GDM1 (cell line): Measurements from ENCODE around the gene MYZAP.

ENCODE experiments used
- DNase-seq: peaks from one replicate; lab custom pipeline; 2025; lab: John Stamatoyannopoulos, UW

The MYZAP gene

DNA sequence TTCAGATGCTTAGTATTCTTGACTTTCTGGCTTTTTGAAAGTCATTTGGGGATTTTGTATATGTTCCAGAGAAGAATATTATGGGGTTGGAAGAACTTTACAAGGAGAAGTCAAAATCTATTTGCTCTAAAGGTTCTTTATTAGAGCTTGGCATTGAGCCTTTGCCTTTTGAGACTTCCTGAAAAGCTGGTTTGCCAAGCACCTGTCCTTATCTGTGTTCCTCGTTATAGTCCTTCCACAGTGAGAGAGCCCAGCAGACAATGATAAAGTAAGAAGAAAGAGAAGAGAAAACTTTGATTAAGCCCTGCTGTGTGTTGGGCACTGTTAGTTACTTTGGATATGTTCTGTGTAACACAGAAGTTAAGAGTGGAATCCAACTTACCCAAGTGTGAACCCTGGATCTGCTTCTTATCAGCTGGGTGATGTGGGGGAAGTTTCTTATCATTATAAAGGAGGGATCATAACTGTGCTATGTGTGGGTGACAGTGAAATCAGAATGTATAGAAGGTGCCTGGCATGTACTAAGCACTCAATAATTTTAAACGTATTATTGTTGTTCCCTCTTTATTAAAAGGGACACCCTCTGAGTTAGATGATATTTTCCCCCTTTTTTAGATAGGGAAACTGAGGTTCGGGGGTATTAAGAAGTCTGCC is 70.5 kb downstream of the MYZAP start:
- no peak for DNase-seq

DNA sequence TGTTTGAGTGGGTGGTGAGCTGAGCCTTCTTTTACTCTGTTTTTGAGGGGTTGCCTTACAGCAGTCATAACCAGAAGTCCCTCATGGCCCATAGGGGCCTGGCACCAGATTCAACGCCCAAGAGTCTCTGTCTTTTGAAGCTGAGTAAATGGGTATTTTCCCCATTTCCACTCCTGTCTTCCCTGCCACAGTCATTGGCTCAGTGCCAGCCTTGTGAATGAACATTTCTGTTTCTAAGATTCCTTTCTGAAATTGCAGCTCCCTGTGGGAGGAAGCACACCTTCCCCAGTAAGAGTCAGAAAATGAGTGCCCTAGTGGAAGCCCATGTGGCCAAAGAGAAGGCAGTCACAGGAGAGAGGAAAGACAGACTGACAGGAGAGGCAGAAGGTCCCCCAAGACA is 71.1 kb downstream of the MYZAP start:
- DNase-seq: no peak

DNA sequence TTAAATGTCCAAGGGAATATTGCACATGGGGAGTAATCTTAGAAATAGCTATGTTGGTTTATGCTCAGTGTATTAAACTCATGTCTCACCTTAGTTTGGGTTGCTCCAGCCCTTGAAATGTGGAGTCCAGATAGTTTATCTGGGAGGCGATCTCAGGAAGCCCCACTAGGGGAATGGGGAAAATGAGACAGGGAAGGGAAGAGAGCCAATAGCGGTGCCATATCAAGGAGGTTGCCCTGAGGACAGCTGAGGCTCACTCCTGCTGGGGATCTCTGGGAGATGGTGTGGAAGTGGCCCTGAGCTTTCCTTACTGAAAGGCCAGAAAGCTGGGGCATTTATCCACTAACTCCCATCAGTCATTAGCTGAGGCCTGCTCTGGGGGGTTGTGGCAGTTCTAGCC is 71.6 kb downstream of the MYZAP start:
- no peak for DNase-seq

DNA sequence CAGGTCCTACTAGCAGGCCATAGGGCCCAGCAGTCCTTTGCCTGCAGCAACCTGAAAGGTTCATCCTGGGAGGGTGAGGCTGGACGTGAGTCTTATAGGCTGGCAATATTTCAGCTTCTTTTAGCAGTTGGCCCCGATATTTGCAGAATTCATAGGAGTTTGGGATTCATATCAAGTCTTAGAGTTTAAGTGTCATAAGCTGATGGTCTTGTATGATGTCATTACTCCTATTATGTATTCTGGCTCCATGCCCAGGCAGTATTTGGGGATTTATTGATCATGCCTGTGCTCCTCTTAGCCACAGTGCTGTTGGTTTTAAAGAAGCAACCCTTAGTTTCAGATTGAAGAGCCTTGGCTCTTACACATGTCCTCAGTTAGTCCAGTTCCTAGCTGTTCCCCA is 73.5 kb downstream of the MYZAP start:
- DNase-seq: no peak

DNA sequence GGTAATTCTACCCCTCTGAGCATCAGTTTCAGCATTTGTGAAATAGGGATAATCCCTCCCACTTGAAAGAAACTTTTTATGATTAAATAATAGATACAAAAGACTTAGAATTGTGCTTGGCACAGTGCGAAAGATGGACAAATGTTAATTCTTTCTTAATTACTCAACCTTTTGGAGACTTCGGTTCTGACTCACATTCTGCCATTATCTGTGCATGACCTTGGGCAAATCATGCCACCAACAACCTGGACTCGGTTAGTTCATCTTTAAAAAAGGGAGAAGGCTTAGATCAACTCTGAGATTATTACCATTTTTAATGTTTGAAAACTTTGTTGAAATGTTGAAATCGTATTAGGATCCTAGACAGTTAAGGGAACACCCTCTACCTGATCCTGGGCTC is 74.2 kb downstream of the MYZAP start:
- no peak for DNase-seq

DNA sequence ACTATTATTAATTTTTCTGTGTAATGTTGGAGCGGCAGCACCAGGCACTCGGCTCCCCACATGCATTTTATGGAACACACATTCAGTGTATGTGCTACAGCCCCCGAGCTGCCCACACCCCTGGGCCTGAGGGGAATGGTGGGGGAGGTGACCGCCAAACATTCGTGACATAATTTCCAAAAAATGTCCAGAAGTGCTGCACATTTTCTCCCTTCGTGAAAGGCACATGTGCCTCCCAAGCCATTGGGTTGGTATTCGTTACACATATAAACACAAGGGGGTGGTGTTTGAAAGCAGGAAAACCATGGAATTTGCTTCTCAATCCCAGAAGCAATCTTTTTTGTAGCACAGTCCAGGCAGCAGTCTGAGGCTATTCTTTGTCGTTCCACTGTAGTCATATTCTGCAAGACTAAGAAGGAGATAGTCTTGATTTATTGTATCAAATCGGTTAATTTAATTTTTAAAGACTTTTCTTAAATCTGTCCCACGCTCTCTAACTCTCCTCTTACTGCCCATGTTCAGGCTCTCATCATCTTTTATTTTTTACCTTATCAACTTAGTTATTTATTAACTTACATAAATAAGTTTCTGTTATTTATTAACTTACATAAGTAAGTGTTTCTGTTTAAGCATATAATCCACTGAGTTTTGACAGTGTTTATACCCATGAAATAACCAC is 75.6 kb downstream of the MYZAP start:
- no peak for DNase-seq

DNA sequence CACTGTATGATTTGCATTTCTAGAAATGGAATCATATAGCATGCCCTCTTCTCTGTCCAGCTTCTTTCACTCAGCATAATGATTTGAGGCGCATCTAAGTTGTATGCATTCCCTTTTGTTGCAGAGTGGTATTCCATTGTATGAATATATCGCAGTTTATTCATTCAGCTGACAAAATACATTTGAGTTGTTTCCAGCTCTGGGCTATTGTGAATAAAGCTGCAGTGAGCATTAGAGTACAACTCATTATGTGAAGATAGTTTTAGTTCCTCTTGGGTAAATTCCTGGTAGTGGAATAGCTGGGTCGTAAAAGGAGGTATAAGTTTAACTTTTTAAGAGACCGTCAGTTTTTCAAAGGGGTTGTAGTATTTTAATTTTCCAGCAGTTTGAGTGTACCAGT is 76.3 kb downstream of the MYZAP start:
- DNase-seq: no peak

DNA sequence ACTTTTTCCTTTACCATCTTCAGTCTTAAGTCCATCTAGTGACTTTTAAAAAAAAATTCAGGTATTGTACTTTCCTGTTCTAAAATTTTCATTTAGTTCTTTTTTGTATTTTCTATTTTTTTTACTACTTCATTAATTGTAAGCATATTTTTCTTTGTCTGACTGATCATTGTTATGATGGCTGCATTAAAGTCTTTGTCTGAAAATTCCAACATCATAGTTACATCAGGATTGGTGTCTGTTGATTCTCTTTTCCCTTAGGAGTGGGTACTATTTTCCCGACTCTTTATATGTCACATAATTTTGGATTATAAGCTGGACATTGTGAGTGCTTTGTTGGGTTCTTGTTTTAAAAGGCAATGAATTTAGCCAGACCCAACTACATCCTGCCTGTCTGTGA is 79.9 kb downstream of the MYZAP start:
- no peak for DNase-seq

DNA sequence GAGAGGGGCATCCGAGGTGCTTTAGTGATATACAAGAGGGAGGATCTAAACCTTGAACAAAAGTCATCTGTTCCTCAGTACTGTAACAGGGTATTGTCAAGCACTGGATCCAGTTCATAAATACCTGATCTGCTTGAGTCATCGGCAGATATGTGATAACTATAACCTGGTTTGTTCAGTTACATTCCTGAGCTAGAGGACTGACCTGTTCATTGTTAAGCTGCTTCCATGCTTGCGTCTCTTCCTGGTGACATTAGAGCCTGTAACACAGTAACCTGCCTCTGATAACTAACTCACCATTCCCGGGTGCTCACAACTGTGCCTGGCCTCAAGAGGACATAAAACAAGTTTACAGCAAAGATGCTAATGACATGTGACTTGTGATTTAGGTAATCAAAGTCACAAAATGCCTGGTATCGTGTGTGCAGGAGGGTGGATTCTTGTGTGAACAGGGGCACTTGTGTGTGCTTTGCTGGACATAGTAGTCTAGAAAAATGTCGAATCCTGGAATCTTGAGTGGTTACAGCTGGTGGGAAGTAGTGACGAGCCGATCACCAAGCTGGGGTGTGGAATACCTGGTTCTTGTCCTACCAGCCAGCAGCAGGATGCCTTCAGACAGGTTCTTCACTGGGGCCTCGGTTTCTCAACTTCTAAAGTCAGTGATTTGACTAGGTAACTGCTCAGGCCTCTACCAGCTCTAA is 83.9 kb downstream of the MYZAP start:
- no peak for DNase-seq

DNA sequence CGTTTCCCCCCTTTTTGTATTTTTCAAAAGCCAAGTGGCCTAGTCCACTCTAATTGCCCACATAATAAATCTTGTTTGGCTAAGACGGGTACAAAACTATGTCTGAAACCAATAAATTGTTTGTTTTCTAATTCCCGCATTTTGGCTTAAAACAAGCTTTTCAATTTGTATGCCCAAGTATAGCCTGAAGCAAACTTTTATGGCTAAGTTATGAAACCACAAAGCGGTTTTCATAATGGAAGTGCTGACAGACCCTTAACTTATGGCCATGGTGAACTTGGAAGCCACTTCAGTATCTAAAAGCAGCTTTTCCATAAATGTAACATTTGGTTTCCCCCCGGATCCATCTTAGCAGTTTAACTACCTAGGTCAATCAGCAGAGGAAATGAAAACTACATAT is 84.9 kb downstream of the MYZAP start:
- DNase-seq: no peak

DNA sequence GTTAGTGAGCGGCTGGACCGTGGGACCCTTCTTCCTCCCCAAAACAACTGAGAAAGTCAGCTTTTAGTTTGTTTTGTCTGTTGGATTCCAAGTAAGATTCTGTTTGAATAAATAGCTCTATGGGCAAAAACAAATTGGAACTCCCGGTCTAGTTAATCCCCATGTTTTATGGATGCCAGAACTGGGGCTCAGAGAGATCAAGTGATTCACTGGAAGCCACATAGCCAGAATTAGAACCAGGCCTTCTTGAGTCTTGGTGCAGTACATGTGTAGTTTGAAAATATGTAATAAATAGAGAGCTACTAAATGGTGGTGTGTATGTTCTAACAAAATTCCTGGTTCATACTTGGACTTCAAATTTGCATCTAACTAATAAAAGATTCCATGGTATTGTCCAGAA is 85.5 kb downstream of the MYZAP start:
- DNase-seq: no peak

DNA sequence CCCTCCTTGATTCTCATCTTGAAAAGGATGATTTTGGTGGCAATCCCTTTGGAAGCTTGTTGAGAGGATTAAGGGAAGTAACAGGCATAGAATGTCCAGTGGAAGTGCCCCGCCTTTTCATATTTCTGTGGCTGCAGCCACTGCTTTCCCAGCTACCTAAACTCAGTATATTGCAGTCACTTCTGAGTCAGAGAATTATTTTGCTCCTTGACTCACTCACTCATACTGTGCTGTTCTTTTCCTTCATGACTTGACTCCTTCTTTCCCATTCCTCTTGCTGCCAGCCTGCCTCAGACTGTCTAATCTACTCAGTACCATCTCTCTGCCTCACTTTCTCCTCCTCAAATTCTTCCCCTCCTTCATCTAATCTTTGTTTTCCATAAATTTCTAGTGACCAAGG is 88.3 kb downstream of the MYZAP start:
- no peak for DNase-seq

DNA sequence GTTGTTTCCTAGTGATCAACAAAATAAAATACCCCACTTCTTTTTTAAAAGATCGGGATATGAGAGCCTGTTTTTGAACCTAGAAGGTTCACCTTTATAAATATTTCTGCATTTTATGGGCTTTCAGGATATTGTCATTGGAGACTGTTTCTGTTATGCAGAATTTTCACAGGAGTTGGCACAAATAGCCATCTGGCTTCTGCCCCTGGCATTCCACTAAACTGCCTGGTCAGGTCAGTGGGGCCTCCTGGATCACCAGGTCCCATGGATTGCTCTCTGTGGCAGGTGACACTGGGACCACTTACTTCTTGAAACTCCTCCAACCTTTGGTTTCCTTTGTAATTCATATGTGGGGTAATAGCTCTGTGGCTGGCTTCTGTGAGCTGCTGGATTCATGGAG is 89.3 kb downstream of the MYZAP start:
- no peak for DNase-seq

DNA sequence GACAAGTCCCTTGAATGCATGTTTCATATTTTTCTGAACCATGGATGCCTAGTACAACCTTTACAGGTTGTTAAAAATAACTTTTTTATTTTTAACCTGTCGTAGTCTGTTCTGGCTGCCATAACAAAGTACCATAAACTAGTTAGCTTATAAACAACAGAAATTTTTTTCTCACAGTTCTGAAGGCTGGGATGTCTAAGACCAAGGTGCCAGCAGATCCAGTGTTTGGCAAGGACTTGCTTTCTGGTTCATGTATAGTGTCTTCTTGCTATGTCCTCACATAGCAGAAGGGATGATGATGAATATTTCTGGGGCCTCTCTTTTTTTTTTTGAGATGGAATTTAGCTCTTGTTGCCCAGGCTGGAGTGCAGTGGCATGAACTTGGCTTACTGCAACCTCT is 91.8 kb downstream of the MYZAP start:
- no peak for DNase-seq

DNA sequence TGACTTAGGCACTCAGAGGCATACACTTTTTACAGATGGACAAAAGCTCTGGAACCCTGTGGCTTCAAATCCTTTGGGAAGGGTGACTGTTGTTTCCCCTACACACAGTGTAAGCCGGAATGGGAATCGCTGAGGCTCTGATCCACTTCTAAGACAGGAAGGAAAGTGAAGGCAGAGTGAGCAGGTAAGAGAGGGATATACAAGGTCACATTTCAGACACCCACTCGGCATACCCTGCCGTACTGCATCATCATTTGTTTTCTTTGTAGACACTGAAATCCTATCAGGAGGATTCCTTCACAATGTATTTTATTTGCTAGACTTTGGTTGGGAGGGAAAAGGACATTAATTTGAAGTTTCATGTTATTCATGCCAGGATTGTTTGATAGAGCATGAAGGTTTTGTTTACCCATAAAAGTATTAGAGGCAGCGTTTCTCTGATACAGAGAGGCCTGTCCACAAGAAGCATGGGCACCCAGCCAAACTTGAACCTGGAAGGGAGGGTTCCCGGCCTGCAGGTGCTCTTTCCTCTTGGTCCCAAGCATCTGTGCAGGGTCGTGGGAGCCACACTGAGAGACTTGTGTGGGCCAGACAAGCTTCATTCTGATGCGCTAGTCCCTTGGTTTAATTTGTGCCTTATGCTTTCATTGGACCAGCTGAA is 92.9 kb downstream of the MYZAP start:
- DNase-seq: no peak

DNA sequence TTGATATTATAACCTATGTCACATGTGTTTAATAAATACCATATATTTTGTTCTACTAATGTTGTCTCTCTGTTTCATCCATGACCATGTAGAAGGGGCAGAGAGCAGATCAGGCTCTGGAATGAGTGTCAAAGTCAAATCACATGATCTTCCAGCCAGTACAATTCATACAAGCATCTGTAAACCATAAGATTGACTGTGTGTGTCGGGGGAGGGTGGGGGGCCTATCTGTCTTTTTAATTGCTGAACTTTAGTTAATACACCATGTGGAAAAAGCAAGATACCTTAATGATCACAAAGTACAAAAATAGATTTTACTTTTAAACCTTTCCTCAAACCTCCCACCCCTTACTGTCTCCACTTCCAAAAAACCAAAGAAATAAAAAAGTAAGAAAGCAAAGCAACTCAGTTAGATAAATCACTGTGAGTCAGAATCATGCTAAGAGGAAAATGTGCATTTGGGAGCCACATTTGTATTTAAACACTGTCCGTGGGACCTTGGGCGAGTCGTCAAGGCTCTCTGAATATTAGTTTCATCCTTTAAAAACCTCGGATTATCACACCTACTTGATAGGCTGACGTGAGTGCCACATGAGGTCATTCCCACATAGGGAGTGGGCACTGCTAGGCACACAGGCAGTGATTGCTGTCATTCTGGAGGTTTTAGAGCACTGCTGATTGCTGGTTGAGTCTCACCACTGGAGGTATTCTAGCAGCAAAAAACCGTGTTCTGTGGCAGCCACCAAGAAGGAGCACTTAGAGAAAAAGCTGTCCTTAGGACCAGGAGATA is 93.8 kb downstream of the MYZAP start:
- no peak for DNase-seq

DNA sequence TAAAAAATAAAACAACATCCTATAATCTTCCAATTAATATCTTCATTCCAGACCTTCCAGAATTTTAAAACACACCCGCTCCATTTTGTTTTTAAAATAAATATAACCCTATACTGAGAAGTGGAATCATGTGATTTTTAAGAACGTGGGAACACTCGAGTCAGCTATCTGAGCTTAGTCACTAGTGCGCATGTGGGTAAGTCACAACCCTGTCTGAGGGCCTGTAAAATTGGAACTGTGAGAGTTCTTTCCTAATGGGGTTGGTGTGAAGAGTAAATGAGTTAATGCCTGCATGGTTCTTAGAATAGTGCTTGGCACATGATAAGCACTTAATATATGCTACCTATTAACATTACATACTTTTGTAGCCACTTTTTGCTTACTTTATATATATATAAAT is 95.0 kb downstream of the MYZAP start:
- DNase-seq: no peak

DNA sequence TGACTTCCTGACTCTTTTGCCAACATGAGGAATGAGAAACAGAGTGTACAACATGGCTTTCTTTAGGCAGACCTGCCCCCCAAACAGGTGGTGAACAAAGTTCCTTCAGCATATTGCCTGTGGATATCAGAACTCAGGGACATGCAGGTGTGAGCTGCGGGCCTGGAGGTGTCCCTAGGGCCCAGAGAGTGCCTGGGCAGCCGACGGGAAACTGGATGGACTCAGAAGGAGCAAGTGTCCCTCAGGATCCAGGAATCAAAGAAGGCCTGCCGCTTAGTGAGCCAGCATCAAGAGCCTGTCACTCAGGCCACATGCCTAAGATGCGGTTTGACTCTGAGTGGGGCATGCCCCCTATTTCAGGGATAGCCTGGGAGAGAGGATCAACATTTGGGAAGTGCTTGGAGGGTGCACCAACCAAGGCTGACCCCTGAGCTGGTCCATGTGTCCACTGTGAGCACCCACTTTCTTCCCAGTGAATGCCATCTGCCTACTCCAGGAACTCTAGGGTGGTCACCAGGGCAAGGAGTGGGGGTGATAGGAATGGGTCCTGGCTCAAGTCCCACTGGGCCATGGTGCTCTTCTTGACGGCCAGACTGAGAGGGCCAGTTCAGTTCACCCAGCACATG is 98.8 kb downstream of the MYZAP start:
- no peak for DNase-seq

DNA sequence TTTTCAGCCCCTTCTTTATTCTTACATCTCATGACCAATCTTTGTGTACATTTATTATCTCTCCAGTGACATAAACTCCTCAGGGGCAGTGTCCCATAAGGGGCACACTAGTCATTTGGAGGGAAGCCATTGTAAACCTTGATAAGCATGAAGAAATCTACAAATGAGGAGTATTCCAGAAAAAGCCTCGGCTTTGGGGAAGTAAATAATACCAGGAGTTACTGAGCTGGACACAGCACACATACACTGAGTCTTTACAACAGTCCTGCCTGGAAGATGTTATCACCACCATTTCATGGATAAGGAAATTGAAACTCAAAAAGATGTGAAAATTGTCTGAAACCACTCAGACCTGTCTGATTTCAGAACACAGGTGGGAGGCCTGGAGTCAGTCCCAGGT is 99.4 kb downstream of the MYZAP start:
- no peak for DNase-seq

DNA sequence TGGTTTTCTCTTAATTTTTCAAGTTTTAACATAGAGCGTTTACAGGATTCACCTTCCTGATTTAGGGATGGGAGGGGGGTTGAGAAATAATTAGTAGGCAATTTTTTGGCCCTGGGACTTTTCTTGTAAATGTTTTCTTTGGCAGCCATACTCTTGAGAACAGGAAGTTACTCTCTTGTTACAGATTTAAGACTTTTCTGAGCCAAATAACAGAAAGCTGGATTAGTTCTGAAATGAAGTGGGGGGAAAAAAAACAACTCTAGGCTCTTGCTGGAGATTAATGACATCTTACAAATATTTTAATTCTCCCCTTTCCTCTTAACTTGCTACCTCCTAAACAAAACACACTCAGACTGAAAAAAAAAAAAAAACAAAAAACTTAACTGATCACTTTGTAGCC is 101.0 kb downstream of the MYZAP start:
- DNase-seq: no peak

DNA sequence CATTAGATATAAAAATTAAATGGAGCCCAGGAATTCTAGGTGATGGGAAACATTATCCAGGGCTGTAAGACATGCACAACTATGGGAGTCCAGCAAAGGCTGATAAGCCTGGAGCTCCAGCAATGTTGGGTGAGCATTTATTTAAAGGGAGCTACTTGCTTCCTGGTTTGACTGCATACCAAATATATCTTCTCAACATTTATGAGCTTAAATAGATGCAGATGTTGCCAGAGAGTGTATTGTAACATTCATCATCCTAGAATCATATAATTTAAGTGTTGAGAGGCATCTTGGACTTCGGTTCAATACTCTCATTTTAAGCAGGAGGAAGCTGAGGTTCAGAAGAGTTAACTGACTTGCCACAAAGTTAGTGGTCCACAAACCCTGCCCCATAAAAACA is 102.6 kb downstream of the MYZAP start:
- DNase-seq: no peak

DNA sequence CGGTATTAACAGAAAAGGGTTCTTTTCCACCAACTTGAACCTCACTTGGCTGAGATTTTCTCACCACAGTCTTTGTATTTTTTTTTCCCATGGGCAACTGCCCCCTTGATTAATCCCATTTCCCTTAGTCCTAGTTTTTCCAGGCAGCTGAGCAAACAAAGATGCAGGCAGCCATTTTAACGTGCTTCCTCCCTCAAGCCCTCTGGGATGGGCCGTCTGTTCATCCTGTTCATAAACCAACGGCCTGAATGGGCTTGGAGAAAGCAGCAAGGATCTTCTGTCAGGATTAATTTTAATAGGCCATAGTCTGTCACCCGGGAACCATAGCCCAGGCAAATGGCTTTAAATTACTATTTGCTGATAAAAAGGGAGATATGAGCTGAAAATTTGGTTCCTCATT is 104.4 kb downstream of the MYZAP start:
- DNase-seq: no peak
